Measurements from ENCODE around the gene SRPK2.

Gene SRPK2

GRCh38 chr7:105107458-105107857 is 281.3 kb downstream of the SRPK2 start:
- DNase-seq (ENCODE audit: low read depth in 2 of 3, low spot score in 2 of 3): no peak

GRCh38 chr7:105106473-105106872 is 282.2 kb downstream of the SRPK2 start:
- DNase-seq (ENCODE audit: low read depth in 2 of 3, low spot score in 2 of 3): no peak

GRCh38 chr7:105105579-105105978 is 283.1 kb downstream of the SRPK2 start:
- no peak for DNase-seq (ENCODE audit: low read depth in 2 of 3, low spot score in 2 of 3)

GRCh38 chr7:105102557-105103352 is 286.0 kb downstream of the SRPK2 start:
- DNase-seq (ENCODE audit: low read depth in 2 of 3, low spot score in 2 of 3): no peak

- DNase-seq (ENCODE audit: low read depth in 2 of 3, low spot score in 2 of 3): no peak
Observed at GRCh38 chr7:105101864-105102263, 286.9 kb downstream of the SRPK2 start.

GRCh38 chr7:105098863-105099515 is 289.7 kb downstream of the SRPK2 start:
- no peak for DNase-seq (ENCODE audit: low read depth in 2 of 3, low spot score in 2 of 3)

- DNase-seq (ENCODE audit: low read depth in 2 of 3, low spot score in 2 of 3): no peak
Observed at GRCh38 chr7:105097619-105098018, 291.1 kb downstream of the SRPK2 start.

- no peak for DNase-seq (ENCODE audit: low read depth in 2 of 3, low spot score in 2 of 3)
Observed at GRCh38 chr7:105096306-105096705, 292.4 kb downstream of the SRPK2 start.

- DNase-seq (ENCODE audit: low read depth in 2 of 3, low spot score in 2 of 3): no peak
Observed at GRCh38 chr7:105094966-105095365, 293.8 kb downstream of the SRPK2 start.

- DNase-seq (ENCODE audit: low read depth in 2 of 3, low spot score in 2 of 3): no peak
Observed at GRCh38 chr7:105088456-105088855, 300.3 kb downstream of the SRPK2 start.

- DNase-seq (ENCODE audit: low read depth in 2 of 3, low spot score in 2 of 3): no peak
Observed at GRCh38 chr7:105087981-105088380, 300.7 kb downstream of the SRPK2 start.

- DNase-seq (ENCODE audit: low read depth in 2 of 3, low spot score in 2 of 3): no peak
Observed at GRCh38 chr7:105086850-105087249, 301.9 kb downstream of the SRPK2 start.

- DNase-seq (ENCODE audit: low read depth in 2 of 3, low spot score in 2 of 3): no peak
Observed at GRCh38 chr7:105084581-105084980, 304.1 kb downstream of the SRPK2 start.

- no peak for DNase-seq (ENCODE audit: low read depth in 2 of 3, low spot score in 2 of 3)
Observed at GRCh38 chr7:105079348-105079747, 309.4 kb downstream of the SRPK2 start.

GRCh38 chr7:105073143-105073542 is 315.6 kb downstream of the SRPK2 start:
- DNase-seq (ENCODE audit: low read depth in 2 of 3, low spot score in 2 of 3): no peak

GRCh38 chr7:105068886-105069285 is 319.8 kb downstream of the SRPK2 start:
- no peak for DNase-seq (ENCODE audit: low read depth in 2 of 3, low spot score in 2 of 3)

- DNase-seq (ENCODE audit: low read depth in 2 of 3, low spot score in 2 of 3): no peak
Observed at GRCh38 chr7:105067691-105068090, 321.0 kb downstream of the SRPK2 start.
